HepG2 (cell line): Measurements from ENCODE around the gene TMEM270.

ENCODE experiments used
- CTCF ChIP-seq: sonication (generic); formaldehyde crosslinking; IDR thresholded peaks from 2 replicates; pipeline ENCODE4 v1.5.0; 2020; ENCODE audit warnings: mild to moderate bottlenecking, missing genetic modification reagents, moderate library complexity
- E2F1 ChIP-seq: sonication (generic); formaldehyde crosslinking; IDR thresholded peaks from 2 replicates; pipeline ENCODE4 v1.5.0; 2020; ENCODE audit warnings: missing genetic modification reagents
- GZF1 ChIP-seq: sonication (generic); formaldehyde crosslinking; IDR thresholded peaks from 2 replicates; pipeline ENCODE4 v1.5.1; 2020; ENCODE audit warnings: mild to moderate bottlenecking, missing genetic modification reagents
- POLR2A ChIP-seq, 2 experiments: IDR thresholded peaks; 2 replicates each; pipeline ENCODE4 v1.6.1; 2011; ENCODE audit warnings: low read depth in 2 of 2, low read length in 2 of 2, mild to moderate bottlenecking in 1 of 2, moderate library complexity in 1 of 2; ENCODE audit not compliant: insufficient read depth in 1 of 2
- TBX3 ChIP-seq: fragments of 450-650 bp; IDR thresholded peaks from 2 replicates; pipeline ENCODE4 v1.6.1; 2017; ENCODE audit warnings: antibody characterized with exemption, mild to moderate bottlenecking, inconsistent platforms, borderline replicate concordance
- ZFX ChIP-seq: sonication (generic); formaldehyde crosslinking; IDR thresholded peaks from 2 replicates; pipeline ENCODE4 v1.4.0; 2020; ENCODE audit warnings: mild to moderate bottlenecking, low read depth, missing genetic modification reagents, moderate library complexity
- ZNF280B ChIP-seq: sonication (generic); formaldehyde crosslinking; IDR thresholded peaks from 2 replicates; pipeline ENCODE4 v1.5.0; 2020; ENCODE audit warnings: missing genetic modification reagents, mild to moderate bottlenecking, borderline replicate concordance
- ZNF687 ChIP-seq: sonication (generic); formaldehyde crosslinking; IDR thresholded peaks from 2 replicates; pipeline ENCODE4 v1.5.1; 2020; ENCODE audit warnings: mild to moderate bottlenecking, missing genetic modification reagents, moderate library complexity
- ZNF790 ChIP-seq: sonication (generic); formaldehyde crosslinking; IDR thresholded peaks from 2 replicates; pipeline ENCODE4 v1.8.0; 2022; ENCODE audit warnings: missing genetic modification reagents, mild to moderate bottlenecking, borderline replicate concordance
- TF ChIP-seq, protein P1 (sequence below): sonication (generic); formaldehyde crosslinking; conservative IDR thresholded peaks from 2 replicates; pipeline ENCODE4 v1.4.0; 2020; ENCODE audit warnings: missing genetic modification reagents

DNA sequence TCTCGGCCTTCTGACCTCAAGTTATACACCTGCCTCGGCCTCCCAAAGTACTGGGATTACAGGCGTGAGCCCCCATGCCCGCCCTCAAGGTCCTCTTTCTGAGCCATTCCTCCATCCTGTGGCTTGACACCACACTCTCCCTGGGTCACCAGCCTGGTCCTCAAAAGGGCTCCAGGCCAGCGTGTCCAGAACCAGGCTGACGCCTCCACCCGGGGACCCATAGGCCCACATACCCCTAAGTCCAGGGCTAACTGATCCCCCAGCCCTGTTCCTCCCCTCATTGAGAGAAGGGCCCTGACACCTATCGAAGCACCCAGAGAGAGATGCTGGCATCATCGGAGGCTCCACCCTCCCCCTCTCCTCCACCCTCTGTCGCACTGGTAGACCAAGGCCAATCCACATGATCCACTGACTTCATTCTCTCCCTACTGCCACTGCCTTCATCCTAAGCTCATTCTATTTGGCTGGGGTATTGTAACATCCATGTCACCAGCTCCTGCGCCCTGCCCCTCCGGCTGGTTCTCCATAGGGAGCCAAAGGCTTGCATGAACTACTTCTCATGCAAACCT, 46.7 kb downstream of the TMEM270 start:
- TF ChIP-seq CTCF (CRISPR knock-in tag), result no peak
- TF ChIP-seq ZNF280B (CRISPR knock-in tag), result no peak
- no peak for TF ChIP-seq TBX3
- TF ChIP-seq E2F1 (CRISPR knock-in tag), result no peak
- no peak for TF ChIP-seq POLR2A (IDR thresholded peaks at IDR 0.05; ENCODE audit: insufficient read depth in 1 of 2, low read depth in 2 of 2, low read length in 2 of 2)
- no peak for TF ChIP-seq ZNF790 (CRISPR knock-in tag)
- no peak for TF ChIP-seq ZNF687 (CRISPR knock-in tag)
- no peak for TF ChIP-seq ZFX
- TF ChIP-seq GZF1 (CRISPR knock-in tag), result no peak
- TF ChIP-seq, protein P1, sequence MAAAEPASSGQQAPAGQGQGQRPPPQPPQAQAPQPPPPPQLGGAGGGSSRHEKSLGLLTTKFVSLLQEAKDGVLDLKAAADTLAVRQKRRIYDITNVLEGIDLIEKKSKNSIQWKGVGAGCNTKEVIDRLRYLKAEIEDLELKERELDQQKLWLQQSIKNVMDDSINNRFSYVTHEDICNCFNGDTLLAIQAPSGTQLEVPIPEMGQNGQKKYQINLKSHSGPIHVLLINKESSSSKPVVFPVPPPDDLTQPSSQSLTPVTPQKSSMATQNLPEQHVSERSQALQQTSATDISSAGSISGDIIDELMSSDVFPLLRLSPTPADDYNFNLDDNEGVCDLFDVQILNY (CRISPR knock-in tag), result no peak
